ENCODE data around the gene SAMSN1. TPM values are rescaled to one million over a fixed set of nuclear protein-coding genes. Genes with fewer than 3 reads are reported as not detected.
A peak's percentile ranks its signal among the peaks of the same experiment; 100 is the strongest.

Gene SAMSN1
- total and polyA plus RNA-seq, 9 of the 15 experiments (the other 6 are each of a cell fraction or from before 2014, with no cell fraction given): 101 to 223 (median 159) TPM

DNA sequence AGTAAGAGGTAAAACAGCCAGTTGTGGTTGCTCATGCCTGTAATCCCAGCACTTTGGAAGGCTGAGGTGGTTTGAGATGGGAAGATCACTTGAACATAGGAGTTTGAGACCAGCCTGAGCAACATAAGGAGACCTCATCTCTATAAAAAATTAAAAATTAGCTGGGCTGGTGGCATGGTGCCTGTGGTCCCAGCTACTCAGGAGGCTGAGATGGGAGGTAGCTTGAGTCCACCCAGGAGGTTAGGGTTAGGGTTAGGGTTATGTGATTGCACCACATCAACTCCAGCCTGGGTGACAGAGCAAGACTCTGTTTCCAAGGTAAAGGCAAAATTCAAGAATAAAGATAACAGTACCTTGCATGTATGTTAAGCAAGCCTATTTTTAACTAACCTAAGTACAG, 3.5 kb downstream of the SAMSN1 start (continued):
- TF ChIP-seq HMBOX1 (IDR thresholded peaks at IDR 0.05): peak; percentile 73
- 0 out of 2 replicates have a peak, but pooled peaks have one; percentile 3 for TF ChIP-seq TEAD4 (IDR thresholded peaks at IDR 0.05; ENCODE audit: low read length)
- no peak for TF ChIP-seq TEAD4 (CRISPR knock-in tag; IDR thresholded peaks at IDR 0.05; ENCODE audit: borderline replicate concordance)
- TF ChIP-seq EP300 (IDR thresholded peaks at IDR 0.05; ENCODE audit: low read length): no peak
- no peak for TF ChIP-seq ZNF146 (CRISPR knock-in tag; IDR thresholded peaks at IDR 0.05; ENCODE audit: unreplicated experiment)
- no peak for TF ChIP-seq KLF16 (IDR thresholded peaks at IDR 0.05)
- no peak for TF ChIP-seq MTA1 (IDR thresholded peaks at IDR 0.05; ENCODE audit: borderline replicate concordance)
- no peak for TF ChIP-seq RNF2 (IDR thresholded peaks at IDR 0.05)
- no peak for TF ChIP-seq CTCF (IDR thresholded peaks at IDR 0.05 in 2 of 3, conservative IDR thresholded peaks at IDR 0.05 in 1 of 3; ENCODE audit: insufficient read depth in 2 of 3, low read depth in 1 of 3, low read length in 3 of 3)
- TF ChIP-seq, protein P1, sequence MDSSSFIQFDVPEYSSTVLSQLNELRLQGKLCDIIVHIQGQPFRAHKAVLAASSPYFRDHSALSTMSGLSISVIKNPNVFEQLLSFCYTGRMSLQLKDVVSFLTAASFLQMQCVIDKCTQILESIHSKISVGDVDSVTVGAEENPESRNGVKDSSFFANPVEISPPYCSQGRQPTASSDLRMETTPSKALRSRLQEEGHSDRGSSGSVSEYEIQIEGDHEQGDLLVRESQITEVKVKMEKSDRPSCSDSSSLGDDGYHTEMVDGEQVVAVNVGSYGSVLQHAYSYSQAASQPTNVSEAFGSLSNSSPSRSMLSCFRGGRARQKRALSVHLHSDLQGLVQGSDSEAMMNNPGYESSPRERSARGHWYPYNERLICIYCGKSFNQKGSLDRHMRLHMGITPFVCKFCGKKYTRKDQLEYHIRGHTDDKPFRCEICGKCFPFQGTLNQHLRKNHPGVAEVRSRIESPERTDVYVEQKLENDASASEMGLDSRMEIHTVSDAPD (CRISPR knock-in tag; IDR thresholded peaks at IDR 0.05): no peak
- TF ChIP-seq, protein P2, sequence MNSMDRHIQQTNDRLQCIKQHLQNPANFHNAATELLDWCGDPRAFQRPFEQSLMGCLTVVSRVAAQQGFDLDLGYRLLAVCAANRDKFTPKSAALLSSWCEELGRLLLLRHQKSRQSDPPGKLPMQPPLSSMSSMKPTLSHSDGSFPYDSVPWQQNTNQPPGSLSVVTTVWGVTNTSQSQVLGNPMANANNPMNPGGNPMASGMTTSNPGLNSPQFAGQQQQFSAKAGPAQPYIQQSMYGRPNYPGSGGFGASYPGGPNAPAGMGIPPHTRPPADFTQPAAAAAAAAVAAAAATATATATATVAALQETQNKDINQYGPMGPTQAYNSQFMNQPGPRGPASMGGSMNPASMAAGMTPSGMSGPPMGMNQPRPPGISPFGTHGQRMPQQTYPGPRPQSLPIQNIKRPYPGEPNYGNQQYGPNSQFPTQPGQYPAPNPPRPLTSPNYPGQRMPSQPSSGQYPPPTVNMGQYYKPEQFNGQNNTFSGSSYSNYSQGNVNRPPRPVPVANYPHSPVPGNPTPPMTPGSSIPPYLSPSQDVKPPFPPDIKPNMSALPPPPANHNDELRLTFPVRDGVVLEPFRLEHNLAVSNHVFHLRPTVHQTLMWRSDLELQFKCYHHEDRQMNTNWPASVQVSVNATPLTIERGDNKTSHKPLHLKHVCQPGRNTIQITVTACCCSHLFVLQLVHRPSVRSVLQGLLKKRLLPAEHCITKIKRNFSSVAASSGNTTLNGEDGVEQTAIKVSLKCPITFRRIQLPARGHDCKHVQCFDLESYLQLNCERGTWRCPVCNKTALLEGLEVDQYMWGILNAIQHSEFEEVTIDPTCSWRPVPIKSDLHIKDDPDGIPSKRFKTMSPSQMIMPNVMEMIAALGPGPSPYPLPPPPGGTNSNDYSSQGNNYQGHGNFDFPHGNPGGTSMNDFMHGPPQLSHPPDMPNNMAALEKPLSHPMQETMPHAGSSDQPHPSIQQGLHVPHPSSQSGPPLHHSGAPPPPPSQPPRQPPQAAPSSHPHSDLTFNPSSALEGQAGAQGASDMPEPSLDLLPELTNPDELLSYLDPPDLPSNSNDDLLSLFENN (IDR thresholded peaks at IDR 0.05; ENCODE audit: low read depth in 2 of 2, low read length in 2 of 2): no peak
- no peak for TF ChIP-seq CREBBP (IDR thresholded peaks at IDR 0.05; ENCODE audit: low read depth, low read length)
- TF ChIP-seq, protein P3, sequence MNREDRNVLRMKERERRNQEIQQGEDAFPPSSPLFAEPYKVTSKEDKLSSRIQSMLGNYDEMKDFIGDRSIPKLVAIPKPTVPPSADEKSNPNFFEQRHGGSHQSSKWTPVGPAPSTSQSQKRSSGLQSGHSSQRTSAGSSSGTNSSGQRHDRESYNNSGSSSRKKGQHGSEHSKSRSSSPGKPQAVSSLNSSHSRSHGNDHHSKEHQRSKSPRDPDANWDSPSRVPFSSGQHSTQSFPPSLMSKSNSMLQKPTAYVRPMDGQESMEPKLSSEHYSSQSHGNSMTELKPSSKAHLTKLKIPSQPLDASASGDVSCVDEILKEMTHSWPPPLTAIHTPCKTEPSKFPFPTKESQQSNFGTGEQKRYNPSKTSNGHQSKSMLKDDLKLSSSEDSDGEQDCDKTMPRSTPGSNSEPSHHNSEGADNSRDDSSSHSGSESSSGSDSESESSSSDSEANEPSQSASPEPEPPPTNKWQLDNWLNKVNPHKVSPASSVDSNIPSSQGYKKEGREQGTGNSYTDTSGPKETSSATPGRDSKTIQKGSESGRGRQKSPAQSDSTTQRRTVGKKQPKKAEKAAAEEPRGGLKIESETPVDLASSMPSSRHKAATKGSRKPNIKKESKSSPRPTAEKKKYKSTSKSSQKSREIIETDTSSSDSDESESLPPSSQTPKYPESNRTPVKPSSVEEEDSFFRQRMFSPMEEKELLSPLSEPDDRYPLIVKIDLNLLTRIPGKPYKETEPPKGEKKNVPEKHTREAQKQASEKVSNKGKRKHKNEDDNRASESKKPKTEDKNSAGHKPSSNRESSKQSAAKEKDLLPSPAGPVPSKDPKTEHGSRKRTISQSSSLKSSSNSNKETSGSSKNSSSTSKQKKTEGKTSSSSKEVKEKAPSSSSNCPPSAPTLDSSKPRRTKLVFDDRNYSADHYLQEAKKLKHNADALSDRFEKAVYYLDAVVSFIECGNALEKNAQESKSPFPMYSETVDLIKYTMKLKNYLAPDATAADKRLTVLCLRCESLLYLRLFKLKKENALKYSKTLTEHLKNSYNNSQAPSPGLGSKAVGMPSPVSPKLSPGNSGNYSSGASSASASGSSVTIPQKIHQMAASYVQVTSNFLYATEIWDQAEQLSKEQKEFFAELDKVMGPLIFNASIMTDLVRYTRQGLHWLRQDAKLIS (CRISPR knock-in tag; IDR thresholded peaks at IDR 0.05): no peak
- no peak for TF ChIP-seq BRD9 (IDR thresholded peaks at IDR 0.05; ENCODE audit: low read depth, partially characterized antibody)
- no peak for TF ChIP-seq POU5F1 (IDR thresholded peaks at IDR 0.05; ENCODE audit: borderline replicate concordance, low read depth, low read length, partially characterized antibody)
- no peak for TF ChIP-seq MBD2 (IDR thresholded peaks at IDR 0.05; ENCODE audit: borderline replicate concordance, low read depth)

Data from K562 (cell line).